ENCODE data around the gene ADARB2. TPM values are rescaled to one million over a fixed set of nuclear protein-coding genes. Genes with fewer than 3 reads are reported as not detected.

Gene ADARB2
- total RNA-seq, 1 donor from 2014 or later = 0.08 TPM

GRCh38 chr10:1411451-1411850 is 325.9 kb downstream of the ADARB2 start:
- TF ChIP-seq CTCF (IDR thresholded peaks at IDR 0.05; ENCODE audit: insufficient read depth, low read length, poor library complexity, severe bottlenecking) = no peak
- DNase-seq (ENCODE audit: low read depth) = no peak
- Histone ChIP-seq H3K4me3 (ENCODE audit: low read depth, low read length) (no peak overlapping the region), H3K27me3 (ENCODE audit: control insufficient read depth, insufficient read depth, low read length) (no peaks in the 10 kb centered on the region), H3K36me3 (ENCODE audit: control insufficient read depth, insufficient read depth, low read length) (no peaks in the 10 kb centered on the region)

DNA sequence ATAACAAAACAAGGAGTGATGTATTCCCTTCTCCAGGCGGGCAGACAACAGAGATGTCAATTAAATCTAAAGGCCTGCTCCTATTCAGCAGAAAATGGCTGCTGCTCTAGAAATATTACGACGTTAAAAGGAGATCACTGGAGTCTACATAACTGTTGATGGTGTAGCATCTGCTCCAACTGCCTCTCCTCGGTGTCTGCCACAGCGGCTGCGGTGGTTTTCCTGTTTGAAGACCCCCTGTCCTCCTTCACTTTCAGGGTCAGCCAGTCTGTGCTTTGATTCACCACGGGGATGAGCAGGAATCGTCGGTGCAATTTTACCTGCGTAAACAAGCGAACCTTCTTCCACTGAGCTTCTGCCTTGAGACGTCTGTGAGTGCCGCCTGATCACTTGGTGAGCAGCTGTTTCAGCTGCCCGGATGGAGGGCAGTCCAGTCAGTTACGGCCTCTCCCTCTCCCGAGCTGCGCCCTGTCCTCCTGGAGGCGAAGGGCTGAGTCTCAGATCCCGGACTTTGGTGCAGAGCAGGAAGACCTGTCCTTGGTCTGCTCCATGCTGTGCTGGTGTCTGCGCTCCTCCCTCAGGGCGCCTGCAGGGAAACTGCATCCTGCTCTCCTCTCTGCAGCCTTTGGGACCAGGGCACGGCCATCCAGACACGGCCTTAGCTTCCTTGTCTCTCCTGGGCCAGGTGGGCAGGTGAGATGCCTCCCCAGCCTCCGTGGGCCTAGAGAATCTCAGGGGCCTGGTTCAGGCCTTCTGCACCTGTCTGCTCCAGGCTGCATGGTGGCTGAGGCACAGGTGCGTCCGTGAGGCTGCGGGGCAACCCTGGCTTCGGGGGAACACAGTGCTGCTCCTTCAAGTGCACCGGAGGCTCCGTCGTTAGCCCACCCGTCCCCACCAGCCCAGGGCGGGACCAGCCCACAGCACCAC is 326.6 kb downstream of the ADARB2 start:
- Histone ChIP-seq H3K36me3 (ENCODE audit: control insufficient read depth, insufficient read depth, low read length) (no peaks in the 10 kb centered on the region), H3K4me3 (ENCODE audit: low read depth, low read length) (no peak overlapping the region), H3K27me3 (ENCODE audit: control insufficient read depth, insufficient read depth, low read length) (no peaks in the 10 kb centered on the region)
- DNase-seq (ENCODE audit: low read depth) = no peak
- TF ChIP-seq CTCF (IDR thresholded peaks at IDR 0.05; ENCODE audit: insufficient read depth, low read length, poor library complexity, severe bottlenecking) = no peak

DNA sequence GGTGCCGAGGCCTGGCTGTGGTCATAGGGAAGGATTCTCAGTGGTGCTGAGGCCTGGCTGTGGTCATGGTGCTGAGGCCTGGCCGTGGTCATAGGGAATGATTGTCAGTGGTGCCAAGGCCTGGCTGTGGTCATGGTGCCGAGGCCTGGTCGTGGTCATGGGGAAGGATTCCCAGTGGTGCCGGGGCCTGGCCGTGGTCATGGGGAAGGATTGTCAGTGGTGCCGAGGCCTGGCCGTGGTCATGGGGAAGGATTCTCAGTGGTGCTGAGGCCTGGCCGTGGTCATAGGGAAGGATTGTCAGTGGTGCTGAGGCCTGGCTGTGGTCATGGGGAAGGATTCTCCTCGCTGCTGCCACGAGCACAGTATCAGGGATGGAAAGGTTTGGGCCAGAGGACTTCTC is 327.3 kb downstream of the ADARB2 start:
- H3K27me3 ChIP-seq (ENCODE audit: control insufficient read depth, insufficient read depth, low read length) = no peaks in the 10 kb centered on the region
- no peak for TF ChIP-seq CTCF (IDR thresholded peaks at IDR 0.05; ENCODE audit: insufficient read depth, low read length, poor library complexity, severe bottlenecking)
- no peaks in the 10 kb centered on the region for H3K36me3 ChIP-seq (ENCODE audit: control insufficient read depth, insufficient read depth, low read length)
- DNase-seq (ENCODE audit: low read depth) = no peak
- no peak overlapping the region for H3K4me3 ChIP-seq (ENCODE audit: low read depth, low read length)

DNA sequence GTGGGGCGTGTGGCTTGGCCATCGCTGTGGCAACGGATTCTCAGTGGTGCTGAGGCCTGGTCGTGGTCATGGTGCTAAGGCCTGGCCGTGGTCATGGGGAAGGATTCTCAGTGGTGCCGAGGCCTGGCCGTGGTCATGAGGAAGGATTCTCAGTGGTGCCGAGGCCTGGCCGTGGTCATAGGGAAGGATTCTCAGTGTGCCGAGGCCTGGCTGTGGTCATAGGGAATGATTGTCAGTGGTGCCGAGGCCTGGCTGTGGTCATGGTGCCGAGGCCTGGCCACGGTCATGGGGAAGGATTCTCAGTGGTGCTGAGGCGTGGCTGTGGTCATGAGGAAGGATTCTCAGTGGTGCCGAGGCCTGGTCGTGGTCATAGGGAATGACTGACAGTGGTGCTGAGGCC is 327.9 kb downstream of the ADARB2 start:
- DNase-seq (ENCODE audit: low read depth) = no peak
- H3K4me3 ChIP-seq (ENCODE audit: low read depth, low read length) = no peak overlapping the region
- no peak for TF ChIP-seq CTCF (IDR thresholded peaks at IDR 0.05; ENCODE audit: insufficient read depth, low read length, poor library complexity, severe bottlenecking)

DNA sequence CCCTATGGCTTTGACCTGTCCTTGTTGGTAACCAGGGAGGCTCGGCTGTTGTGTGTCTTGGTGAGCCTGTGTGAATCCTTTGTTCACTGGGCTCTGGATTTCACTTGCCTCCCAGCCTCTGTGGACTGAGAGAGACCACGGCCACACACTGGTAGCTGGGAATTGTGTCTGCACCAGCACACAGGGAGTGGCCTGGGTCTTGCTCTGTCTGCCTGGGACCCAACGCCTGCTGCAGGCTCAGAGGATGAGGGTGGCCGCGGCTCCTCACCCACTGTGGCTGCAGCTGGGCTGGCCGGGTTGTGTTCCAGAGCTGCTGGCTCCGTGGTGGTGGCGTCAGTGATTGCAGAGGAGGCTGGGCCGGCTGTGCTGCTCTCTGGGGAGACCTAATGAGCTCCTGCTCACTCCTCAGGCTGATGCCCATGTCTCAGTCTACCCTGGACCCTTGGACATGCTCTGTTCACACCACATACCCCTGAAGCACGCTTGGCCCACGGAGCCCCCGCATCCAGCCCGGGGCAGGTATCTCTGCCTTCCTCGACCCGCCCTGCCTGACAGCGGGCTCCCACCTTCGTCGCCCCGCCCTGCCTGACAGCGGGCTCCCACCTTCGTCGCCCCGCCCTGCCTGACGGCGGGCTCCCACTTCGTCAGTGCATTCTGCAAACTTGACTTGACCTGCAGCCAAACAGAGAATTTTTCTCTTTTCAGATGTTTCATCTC is 328.5 kb downstream of the ADARB2 start:
- Histone ChIP-seq H3K27me3 (ENCODE audit: control insufficient read depth, insufficient read depth, low read length) (no peaks in the 10 kb centered on the region), H3K4me3 (ENCODE audit: low read depth, low read length) (no peak overlapping the region), H3K36me3 (ENCODE audit: control insufficient read depth, insufficient read depth, low read length) (no peaks in the 10 kb centered on the region)
- no peak for DNase-seq (ENCODE audit: low read depth)
- no peak for TF ChIP-seq CTCF (IDR thresholded peaks at IDR 0.05; ENCODE audit: insufficient read depth, low read length, poor library complexity, severe bottlenecking)

More for the DNA sequence above, 327.9 kb downstream of the ADARB2 start:
- Histone ChIP-seq H3K27me3 (ENCODE audit: control insufficient read depth, insufficient read depth, low read length) (no peaks in the 10 kb centered on the region), H3K36me3 (ENCODE audit: control insufficient read depth, insufficient read depth, low read length) (no peaks in the 10 kb centered on the region)

Measured in kidney epithelial cell (primary cell).